ENCODE results near the gene FADS3. TPM values are rescaled to one million over a fixed set of nuclear protein-coding genes. Genes with fewer than 3 reads are reported as not detected.
A peak's percentile ranks its signal among the peaks of the same experiment; 100 is the strongest.

The FADS3 gene
- total RNA-seq, 6 experiments from 2014 or later: 126 to 161 (median 137) TPM

GRCh38 chr11:61827571-61828378 lies 63.6 kb downstream of the FADS3 start, which contains the start of gene FADS2:
Gene FADS2 (plus strand): TSS chr11:61828300. CDS start chr11:61828391, 91 bp downstream.
- Mint-ChIP-seq H3K4me1 (ENCODE audit: low read depth) (peaks cover 29% of the 10 kb centered on the region), H3K36me3 (ENCODE audit: low read depth) (no peaks in the 10 kb centered on the region), H3K27me3 (ENCODE audit: insufficient read depth) (peaks cover 2% of the 10 kb centered on the region), H3K9me3 (no peaks in the 10 kb centered on the region), H3K4me3 (peak within 1 kb of the TSS; percentile 91), H3K27ac (peak within 1 kb of the TSS; percentile 79)
- peak; percentile 43 for TF ChIP-seq CTCF (IDR thresholded peaks at IDR 0.05)
- peak; percentile 81 for DNase-seq

GRCh38 chr11:61826930-61827570 lies 64.3 kb downstream of the FADS3 start:
- Mint-ChIP-seq H3K27ac (peak overlapping the region; percentile 79), H3K27me3 (ENCODE audit: insufficient read depth) (peaks cover 2% of the 10 kb centered on the region), H3K36me3 (ENCODE audit: low read depth) (no peaks in the 10 kb centered on the region), H3K4me1 (ENCODE audit: low read depth) (peaks cover 29% of the 10 kb centered on the region), H3K9me3 (no peaks in the 10 kb centered on the region), H3K4me3 (peak overlapping the region; percentile 91)
- no peak for TF ChIP-seq CTCF (IDR thresholded peaks at IDR 0.05)
- no peak for DNase-seq

Small RNAs within 50 kb of the gene (microRNA-seq; reads per million reads assigned to microRNA genes)
- 22.4 reads per million, percentile 29 among the genes with 10 or more reads in this experiment for gene MIR6746

Other genes starting within 250 kb of the FADS3 start
- gene DAGLA, start 211.2 kb downstream of the FADS3 start, total RNA-seq (2021; fragmentation: NEBNext Ultra II Directional; extraction: Animal tissue kit (Norgen Biotek cat#: 25700)): 1 to 10 TPM; 2.4 to 4.2 (median 3.3) TPM
- gene MYRF, start 138.9 kb downstream of the FADS3 start, total RNA-seq (2021; fragmentation: NEBNext Ultra II Directional; extraction: Animal tissue kit (Norgen Biotek cat#: 25700)): under 1 TPM; 0.24 to 0.67 (median 0.53) TPM
- 100 to 1,000 TPM; 134 to 173 (median 145) TPM for gene TMEM258, start 98.9 kb downstream of the FADS3 start, total RNA-seq (2021; fragmentation: NEBNext Ultra II Directional; extraction: Animal tissue kit (Norgen Biotek cat#: 25700))
- gene FEN1, start 98.6 kb downstream of the FADS3 start, total RNA-seq (2021; fragmentation: NEBNext Ultra II Directional; extraction: Animal tissue kit (Norgen Biotek cat#: 25700)): 10 to 100 TPM; 25.6 to 45.6 (median 37.4) TPM
- gene FADS1, start 74.5 kb downstream of the FADS3 start, total RNA-seq (2021; fragmentation: NEBNext Ultra II Directional; extraction: Animal tissue kit (Norgen Biotek cat#: 25700)): 10 to 100 TPM; 25.9 to 39.1 (median 36.4) TPM
- gene FADS2, start 63.2 kb downstream of the FADS3 start, total RNA-seq (2021; fragmentation: NEBNext Ultra II Directional; extraction: Animal tissue kit (Norgen Biotek cat#: 25700)): 100 to 1,000 TPM in 1 of 6 experiments, 10 to 100 TPM in 5; 56.0 to 105 (median 81.1) TPM
- gene RAB3IL1, start 26.0 kb upstream of the FADS3 start, total RNA-seq (2021; fragmentation: NEBNext Ultra II Directional; extraction: Animal tissue kit (Norgen Biotek cat#: 25700)): 1 to 10 TPM; 5.3 to 8.8 (median 7.9) TPM
- 1 to 10 TPM in 5 of 6 experiments, under 1 TPM in 1; 0.92 to 2.0 (median 1.9) TPM for gene BEST1, start 58.8 kb upstream of the FADS3 start, total RNA-seq (2021; fragmentation: NEBNext Ultra II Directional; extraction: Animal tissue kit (Norgen Biotek cat#: 25700))
- gene FTH1, start 76.1 kb upstream of the FADS3 start, total RNA-seq (2021; fragmentation: NEBNext Ultra II Directional; extraction: Animal tissue kit (Norgen Biotek cat#: 25700)): 1,000 to 10,000 TPM; 2,192 to 2,832 (median 2,637) TPM
- 10 to 100 TPM; 32.3 to 60.0 (median 54.1) TPM for gene INCENP, start 232.5 kb upstream of the FADS3 start, total RNA-seq (2021; fragmentation: NEBNext Ultra II Directional; extraction: Animal tissue kit (Norgen Biotek cat#: 25700))